NCI-H345 (cell line): ENCODE results near the gene BATF2.
A peak's percentile ranks its signal among the peaks of the same experiment; 100 is the strongest.
"Not testable (repeated sequence)": the region's sequence is repeated elsewhere in the genome, so short reads cannot be mapped to it uniquely, and the experiment has no call there.

ENCODE experiments used
- DNase-seq: peaks from one replicate; lab custom pipeline; 2025; lab: John Stamatoyannopoulos, UW

BATF2 gene

GRCh38 chr11:65013888-65014725 is 17.3 kb upstream of the BATF2 start, which contains the start of gene ARL2:
ARL2 (plus strand) TSS chr11:65014160; CDS start chr11:65014208, 48 bp downstream.
- peak; percentile 93 for DNase-seq

DNA sequence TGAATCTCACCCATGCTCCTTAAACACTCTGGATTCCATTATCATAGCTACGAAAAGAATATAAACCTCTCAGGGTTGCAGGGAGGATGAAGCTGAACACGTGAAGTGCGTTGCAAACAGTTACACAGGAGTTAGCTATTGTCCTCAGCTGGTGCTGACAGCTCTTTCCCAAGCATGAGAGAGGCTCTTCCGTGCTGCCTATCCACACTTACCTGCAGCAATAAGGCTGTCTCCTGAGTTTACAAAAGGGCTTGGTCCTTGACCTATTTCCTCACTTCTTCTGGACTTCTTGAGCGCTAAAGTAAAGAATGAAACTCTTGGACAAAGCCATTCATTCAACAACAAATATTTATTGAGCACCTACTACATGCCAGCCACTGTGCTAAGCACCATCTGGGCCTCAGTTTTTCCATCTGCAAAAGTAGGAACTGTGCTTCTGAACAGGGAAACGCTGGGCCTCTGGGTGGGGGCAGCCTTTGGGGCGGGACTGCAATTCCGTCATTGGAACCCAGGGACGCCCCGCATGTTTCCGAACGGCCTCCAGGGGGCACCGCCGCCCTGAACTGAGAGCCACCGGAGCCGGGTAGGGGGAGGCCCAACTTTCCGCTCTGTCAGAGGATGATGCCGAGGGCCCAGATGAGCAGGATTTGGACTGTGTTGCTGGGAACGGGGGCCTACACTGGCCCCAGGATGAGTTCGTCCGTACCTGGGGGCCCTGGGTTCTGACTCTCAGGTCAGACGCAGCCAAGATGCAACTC is 16.5 kb upstream of the BATF2 start:
- DNase-seq, result peak; percentile 89

DNA sequence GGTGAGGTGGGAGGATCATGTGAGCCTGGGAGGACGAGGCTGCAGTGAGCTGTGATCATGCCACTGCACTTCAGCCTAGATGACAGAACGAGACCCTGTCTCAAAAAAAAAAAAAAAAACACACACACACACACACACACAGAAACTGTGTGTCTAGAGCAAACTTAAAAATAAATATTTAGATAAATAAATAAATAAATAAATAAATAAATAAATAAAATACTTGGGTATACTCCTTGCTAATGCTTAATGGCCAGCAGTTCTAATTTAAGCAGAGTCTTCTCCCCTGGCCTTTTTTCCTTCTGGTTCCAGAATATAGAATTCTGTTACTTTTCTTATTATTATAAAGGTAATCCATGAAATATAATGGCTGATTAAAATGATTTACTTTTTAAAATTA is 12.1 kb upstream of the BATF2 start:
- no peak for DNase-seq

DNA sequence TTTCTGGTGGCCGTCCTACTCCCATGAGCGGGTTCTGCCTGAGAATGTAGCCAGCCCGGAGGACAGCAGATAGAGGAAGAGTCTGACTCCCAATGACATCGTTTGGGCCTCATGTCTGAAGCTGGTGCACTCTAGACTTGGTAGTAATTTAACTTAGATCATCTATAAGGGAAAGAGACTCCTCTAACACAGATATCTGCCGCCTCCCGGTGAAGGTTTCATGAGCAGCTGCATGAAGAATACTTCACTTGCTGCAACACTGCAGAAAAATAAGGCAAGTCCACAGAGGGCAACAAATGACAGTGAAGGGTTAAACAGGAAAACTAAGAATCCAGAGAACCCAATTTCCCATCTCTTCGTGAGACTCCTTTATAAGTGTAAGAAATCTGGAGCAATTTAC is 11.2 kb upstream of the BATF2 start:
- no peak for DNase-seq

- DNase-seq, result not testable (repeated sequence)
Measured at GRCh38 chr11:65003968-65004367, 7.2 kb upstream of the BATF2 start.

- no peak for DNase-seq
Measured at GRCh38 chr11:65003282-65003681, 6.5 kb upstream of the BATF2 start.

DNA sequence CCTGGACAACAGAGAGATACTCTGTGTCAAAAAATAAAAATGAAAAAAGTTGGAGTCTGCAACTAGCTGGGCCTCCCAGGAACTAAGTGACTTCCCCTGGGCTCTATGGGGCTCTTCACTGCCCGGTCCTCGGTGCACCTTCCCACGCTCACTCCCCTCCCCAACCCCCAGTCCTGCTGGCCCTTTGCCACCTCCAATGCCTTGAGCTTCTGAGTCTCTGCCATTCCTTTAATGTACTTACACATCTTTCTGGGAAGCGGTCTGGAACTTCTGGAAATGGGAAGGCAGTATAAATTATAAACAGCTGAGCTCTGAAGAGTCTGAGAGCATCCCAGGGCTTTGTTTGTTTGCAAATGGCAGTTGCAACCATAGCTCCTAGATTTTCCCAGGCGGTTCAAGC is 5.9 kb upstream of the BATF2 start:
- DNase-seq, result no peak

- no peak for DNase-seq
Measured at GRCh38 chr11:64999478-64999877, 2.7 kb upstream of the BATF2 start.

DNA sequence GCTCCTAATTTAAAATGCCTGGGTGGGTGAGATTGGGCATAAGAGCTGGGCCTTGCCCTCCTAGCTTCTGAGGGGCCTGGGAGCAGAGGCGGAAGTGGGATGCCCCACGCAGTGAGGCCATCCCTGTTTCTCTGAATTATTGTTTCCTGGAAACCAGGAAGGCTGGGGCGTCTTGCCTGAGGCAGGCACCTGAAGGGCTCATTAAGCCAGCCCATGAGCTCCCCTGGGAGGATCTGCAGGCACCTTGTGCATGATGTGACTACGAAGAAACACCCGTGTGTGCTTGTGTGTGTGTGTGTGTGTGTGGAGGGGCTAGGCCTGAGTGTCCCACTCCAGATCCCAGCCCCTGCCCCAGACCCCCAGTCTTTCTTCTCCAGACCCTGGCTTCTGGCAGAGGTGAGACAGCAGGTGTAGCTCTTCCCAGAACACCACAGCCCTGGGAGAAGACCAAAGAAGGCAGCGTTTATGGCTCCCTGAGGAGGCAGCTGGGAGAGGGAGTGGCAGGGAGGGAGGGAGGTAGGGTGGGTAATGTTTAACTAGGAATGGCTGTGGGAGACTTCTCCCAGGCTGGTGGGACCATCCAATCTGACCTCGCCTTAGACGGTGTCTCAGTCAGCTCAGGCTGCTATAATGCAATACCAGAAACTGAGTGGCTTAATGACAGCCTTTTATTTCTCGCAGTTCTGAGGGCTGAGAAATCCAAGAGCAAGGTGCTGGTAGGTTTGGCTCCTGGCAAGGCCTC is 2.1 kb upstream of the BATF2 start:
- DNase-seq, result peak; percentile 25

- DNase-seq, result no peak
Measured at GRCh38 chr11:64998141-64998540, 1.4 kb upstream of the BATF2 start.

DNA sequence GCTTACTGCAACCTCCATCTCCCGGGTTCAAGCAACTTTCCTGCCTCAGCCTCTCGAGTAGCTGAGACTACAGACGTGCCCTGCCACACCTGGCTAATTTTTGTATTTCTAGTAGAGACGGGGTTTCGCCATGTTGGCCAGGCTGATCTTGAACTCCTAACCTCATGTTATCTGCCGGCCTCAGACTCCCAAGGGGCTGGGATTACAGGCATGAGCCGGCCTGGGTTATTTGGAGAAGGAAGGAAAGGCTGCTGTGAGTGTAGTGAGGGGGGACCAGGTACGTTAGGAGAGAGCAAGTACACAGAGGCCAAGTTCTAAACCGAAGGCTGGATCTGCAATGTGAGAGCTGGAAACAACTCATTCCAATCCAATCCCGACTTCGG is 453 bp downstream of the BATF2 start:
- DNase-seq, result no peak

GRCh38 chr11:64994318-64994717 is 2.5 kb downstream of the BATF2 start:
- DNase-seq, result no peak

DNA sequence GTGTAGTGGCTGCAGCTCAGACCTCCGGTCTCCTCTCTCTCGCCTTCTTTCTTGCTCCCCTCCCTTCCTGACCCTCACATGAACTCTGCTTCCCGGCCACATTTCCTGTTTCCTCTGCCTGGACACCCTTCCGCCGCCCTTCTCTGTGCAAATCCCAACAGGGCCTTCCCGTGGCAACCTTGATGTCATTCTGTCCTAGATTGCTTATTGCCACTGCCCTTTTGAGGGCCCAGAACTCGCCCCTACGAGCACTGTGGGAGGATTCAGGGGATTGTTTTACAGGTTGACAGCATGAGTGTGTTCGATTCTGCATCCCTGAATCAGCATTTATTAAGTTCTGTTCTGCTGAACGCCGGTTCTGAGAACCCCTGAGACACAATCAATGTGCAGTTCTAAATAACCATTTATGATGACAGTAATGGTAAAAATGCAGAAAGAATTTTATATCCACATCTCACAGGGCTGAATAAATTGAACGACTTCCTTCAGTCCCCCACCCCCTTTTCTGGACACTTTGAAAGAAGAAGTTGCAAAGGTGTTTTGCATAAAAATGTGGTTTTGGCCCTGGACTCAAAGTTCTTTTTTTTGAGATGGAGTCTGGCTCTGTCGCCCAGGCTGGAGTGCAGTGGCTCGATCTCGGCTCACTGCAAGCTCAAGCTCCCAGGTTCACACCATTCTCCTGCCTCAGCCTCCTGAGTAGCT is 6.4 kb downstream of the BATF2 start:
- no peak for DNase-seq

DNA sequence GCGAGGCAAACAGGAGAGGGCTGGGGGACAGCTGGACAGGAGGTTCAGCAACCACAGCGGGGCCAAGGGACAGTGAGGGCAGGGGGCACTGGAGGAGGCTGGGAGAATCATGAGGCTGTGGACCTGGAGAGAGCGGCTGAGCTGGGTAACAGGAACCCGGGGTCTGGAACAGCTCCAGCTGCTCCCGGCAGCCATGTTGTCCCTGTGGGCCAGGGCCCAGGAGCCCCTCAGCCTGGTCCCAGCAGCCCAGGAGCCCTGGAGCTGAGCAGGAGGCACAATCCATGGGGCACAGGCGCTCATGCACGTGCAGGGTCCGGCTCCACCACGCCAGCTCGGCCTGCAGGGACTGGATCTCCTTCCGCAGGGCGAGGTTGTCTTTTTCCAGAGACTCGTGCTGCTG is 7.4 kb downstream of the BATF2 start:
- no peak for DNase-seq

GRCh38 chr11:64987998-64988854 is 8.5 kb downstream of the BATF2 start:
- DNase-seq, result no peak

GRCh38 chr11:64983339-64983738 is 13.4 kb downstream of the BATF2 start:
- not testable (repeated sequence) for DNase-seq

- DNase-seq, result no peak
Measured at GRCh38 chr11:64976651-64977050, 20.1 kb downstream of the BATF2 start.

DNA sequence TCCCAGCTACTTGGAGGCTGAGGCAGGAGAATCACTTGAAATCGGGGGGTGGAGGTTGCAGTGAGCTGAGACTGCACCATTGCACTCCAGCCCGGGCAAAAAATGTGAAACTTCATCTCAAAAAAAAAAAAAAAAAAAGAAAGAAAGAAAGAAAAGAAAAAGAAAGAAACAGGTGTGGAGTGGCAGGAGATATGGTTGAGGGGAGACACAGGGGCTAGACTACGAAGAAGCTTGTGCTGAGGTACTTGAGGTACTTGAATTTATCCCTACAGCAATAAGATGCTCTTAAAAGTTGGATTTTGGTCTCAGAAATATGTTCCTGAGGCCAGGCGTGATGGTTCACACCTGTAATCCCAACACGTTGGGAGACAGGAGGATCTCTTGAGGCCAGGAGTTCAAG is 22.6 kb downstream of the BATF2 start:
- DNase-seq, result no peak

GRCh38 chr11:64971421-64972233 is 25.1 kb downstream of the BATF2 start, which contains the start of gene MAJIN:
MAJIN (minus strand) TSS chr11:64972108; CDS start chr11:64959405, 12,703 bp downstream.
- DNase-seq, result no peak

DNA sequence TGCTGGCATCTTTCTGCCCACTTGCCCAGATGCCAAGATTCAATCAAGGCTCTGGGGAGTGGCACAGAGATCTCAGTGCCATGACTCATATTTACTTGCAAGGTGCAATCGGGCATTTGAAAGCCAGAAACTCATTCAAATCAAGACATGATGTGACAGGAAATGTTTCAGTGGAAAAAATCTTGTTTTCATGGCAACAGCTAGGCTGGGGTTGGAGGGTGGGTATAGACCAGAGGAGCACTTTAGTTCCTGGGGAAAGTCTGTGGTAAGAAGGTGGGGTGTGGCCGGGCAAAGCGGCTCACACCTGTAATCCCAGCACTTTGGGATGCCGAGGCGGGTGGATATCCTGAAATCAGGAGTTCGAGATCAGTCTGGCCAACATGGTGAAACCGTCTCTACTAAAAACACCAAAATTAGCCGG is 26.0 kb downstream of the BATF2 start:
- DNase-seq, result no peak
